Activated T-helper 2 cell treated with anti-CD3 and anti-CD28 coated beads, Interferon-gamma antibody, Interleukin-2, Interleukin-4, amounts not matched to agents 10 μg/mL and 5 μg/mL and 100 μg/mL, durations not matched to agents 14 hours and 24 hours and 36 hours (primary cell): ENCODE results near the gene TBCK. TPM values are rescaled to one million over a fixed set of nuclear protein-coding genes. Genes with fewer than 3 reads are reported as not detected.

Source experiments
- DNase-seq: peaks from one replicate; pipeline ENCODE4 v3.0.0; 2021; ENCODE audit warnings: low spot score
- H3K27ac Mint-ChIP-seq: one replicate; pipeline ENCODE4 v1.8.0; 2021; ENCODE audit warnings: mixed read lengths
- H3K27me3 Mint-ChIP-seq: one replicate; pipeline ENCODE4 v1.8.0; 2021; ENCODE audit warnings: low read depth, mixed read lengths
- H3K36me3 Mint-ChIP-seq: one replicate; pipeline ENCODE4 v1.8.0; 2021; ENCODE audit warnings: low read depth, mixed read lengths
- H3K4me1 Mint-ChIP-seq: one replicate; pipeline ENCODE4 v1.8.0; 2021; ENCODE audit warnings: low read depth, mixed read lengths
- H3K4me3 Mint-ChIP-seq: one replicate; pipeline ENCODE4 v1.8.0; 2021; ENCODE audit warnings: low read depth, mild to moderate bottlenecking, moderate library complexity, mixed read lengths
- H3K9me3 Mint-ChIP-seq: one replicate; pipeline ENCODE4 v1.8.0; 2021; ENCODE audit warnings: mixed read lengths
- intact Hi-C: fragments of 100-400 bp; cut with micrococcal nuclease; formaldehyde crosslinking; loops from one replicate; pipeline ENCODE4 v1.15.1; 2023
- total RNA-seq: library from RNA; stranded (reverse); gene quantifications from 2 replicates; pipeline ENCODE4 v1.2.3, GENCODE V29; 2022

TBCK gene
- total RNA-seq, 1 donor from 2014 or later: 29.8 TPM

GRCh38 chr4:106299977-106300376, 16.0 kb downstream of the TBCK start:
- H3K36me3 Mint-ChIP-seq: peaks cover 21% of the 10 kb centered on the region
- H3K4me1 Mint-ChIP-seq: no peaks in the 10 kb centered on the region
- no peaks in the 10 kb centered on the region for H3K27me3 Mint-ChIP-seq
- H3K4me3 Mint-ChIP-seq: no peak overlapping the region
- H3K27ac Mint-ChIP-seq: no peak overlapping the region
- DNase-seq: no peak
- no peaks in the 10 kb centered on the region for H3K9me3 Mint-ChIP-seq
- intact Hi-C loops: no loop called here

DNA sequence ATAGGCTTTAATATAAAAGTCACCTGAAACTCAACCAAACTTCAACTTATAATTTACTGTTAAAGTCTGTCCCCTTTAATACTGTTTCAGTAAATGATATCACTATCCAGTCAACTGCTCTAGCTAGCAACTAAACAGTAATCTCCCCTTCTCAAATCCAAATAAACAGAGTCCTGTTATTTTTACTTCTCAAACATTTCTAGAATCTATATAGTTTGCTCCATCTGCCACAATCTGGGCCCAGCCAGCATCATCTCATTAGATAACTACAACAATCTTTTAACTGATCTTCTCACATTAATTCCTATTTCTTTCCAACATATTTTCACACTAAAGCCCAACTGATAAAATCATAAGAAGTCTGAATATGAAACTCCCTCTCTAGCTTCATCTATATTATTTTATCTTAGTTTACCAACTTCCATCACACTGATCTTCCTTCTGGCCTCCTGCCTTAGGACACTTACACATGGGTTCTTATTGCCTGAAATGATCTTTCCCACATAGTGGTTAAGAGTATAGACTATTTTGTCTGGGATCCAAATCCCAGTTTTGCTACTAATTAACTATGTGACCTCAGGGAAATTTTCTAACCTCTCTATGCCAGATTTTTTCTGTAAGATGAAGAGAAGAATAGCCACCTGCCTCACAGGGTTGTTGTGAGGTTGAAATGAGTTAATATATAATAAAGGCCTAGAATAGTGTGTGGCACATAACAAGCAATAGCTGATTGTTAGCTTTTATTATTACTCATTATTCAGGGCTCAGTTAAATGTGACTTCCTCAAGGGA, 18.6 kb downstream of the TBCK start:
- no peak for DNase-seq
- Mint-ChIP-seq H3K27me3 (no peaks in the 10 kb centered on the region), H3K4me3 (no peak overlapping the region), H3K4me1 (no peaks in the 10 kb centered on the region), H3K9me3 (no peaks in the 10 kb centered on the region), H3K36me3 (peaks cover 25% of the 10 kb centered on the region), H3K27ac (no peak overlapping the region)
- intact Hi-C loops: no loop called here

DNA sequence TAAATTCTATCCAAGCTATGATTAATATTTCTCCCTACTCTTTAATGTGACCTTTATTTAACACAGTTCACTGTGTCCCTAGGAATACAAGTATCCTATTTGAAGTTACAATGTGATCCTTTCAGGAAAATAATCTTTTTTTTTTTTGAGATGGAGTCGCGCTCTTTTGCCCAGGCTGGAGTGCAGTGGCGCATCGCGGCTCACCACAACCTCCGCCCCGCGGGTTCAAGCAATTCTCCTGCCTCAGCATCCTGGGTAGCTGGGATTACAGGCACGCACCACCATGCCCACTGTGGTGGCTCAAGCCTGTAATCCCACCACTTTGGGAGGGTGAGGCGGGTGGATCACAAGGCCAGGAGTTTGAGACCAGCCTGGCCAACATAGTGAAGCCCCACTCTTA, 21.9 kb downstream of the TBCK start:
- Mint-ChIP-seq H3K27ac (no peak overlapping the region), H3K27me3 (no peaks in the 10 kb centered on the region), H3K9me3 (no peaks in the 10 kb centered on the region), H3K36me3 (peaks cover 20% of the 10 kb centered on the region), H3K4me1 (no peaks in the 10 kb centered on the region), H3K4me3 (no peak overlapping the region)
- intact Hi-C loops: no loop called here
- DNase-seq: no peak

DNA sequence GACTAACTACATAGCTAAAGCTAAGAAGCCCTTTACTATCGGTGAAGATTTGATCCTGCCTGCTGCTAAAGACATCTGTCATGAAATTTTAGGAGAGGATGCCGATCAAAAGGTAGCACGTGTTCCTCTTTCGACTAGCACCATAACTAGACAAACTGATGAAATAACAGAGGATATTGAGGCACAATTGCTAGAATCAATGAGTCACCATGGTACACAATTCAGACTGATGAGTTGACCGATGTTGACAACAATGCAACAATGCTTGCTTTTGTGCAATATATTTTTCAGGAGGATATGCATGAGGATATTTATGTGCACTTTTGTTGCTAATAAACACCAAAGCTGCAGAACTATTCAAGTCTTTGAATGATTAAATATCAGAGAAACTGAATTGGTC, 24.3 kb downstream of the TBCK start:
- Mint-ChIP-seq H3K9me3 (no peaks in the 10 kb centered on the region), H3K36me3 (peaks cover 23% of the 10 kb centered on the region), H3K27ac (no peak overlapping the region), H3K4me3 (no peak overlapping the region), H3K27me3 (no peaks in the 10 kb centered on the region), H3K4me1 (no peaks in the 10 kb centered on the region)
- intact Hi-C loops: no loop called here
- DNase-seq: no peak

DNA sequence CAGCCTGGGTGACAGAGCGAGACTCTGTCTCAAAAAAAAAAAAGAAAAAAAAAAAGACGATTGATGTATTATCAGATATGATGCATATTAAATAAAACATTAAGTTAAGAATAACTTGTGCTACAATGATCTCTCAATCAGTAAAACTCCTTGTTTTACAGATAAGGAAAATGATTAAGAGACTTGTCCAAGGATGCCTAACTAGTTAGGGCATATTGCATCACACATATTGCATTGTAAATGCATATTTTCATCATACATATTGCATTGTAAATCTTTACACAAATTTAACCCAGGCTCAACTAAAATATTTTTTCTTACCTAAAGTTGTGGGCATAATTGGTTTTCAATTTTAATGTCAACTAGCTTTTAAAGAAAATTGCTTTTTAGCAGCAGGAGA, 26.3 kb downstream of the TBCK start:
- no peak for DNase-seq
- Mint-ChIP-seq H3K4me3 (no peak overlapping the region), H3K27me3 (no peaks in the 10 kb centered on the region), H3K27ac (no peak overlapping the region), H3K4me1 (no peaks in the 10 kb centered on the region), H3K36me3 (peaks cover 14% of the 10 kb centered on the region), H3K9me3 (no peaks in the 10 kb centered on the region)
- intact Hi-C loops: no loop called here

GRCh38 chr4:106287353-106287969, 28.5 kb downstream of the TBCK start:
- intact Hi-C loops: no loop called here
- no peak overlapping the region for H3K27ac Mint-ChIP-seq

GRCh38 chr4:106286611-106287010, 29.4 kb downstream of the TBCK start:
- Mint-ChIP-seq H3K27ac (no peak overlapping the region), H3K36me3 (peaks cover 17% of the 10 kb centered on the region), H3K27me3 (no peaks in the 10 kb centered on the region), H3K9me3 (no peaks in the 10 kb centered on the region), H3K4me1 (no peaks in the 10 kb centered on the region), H3K4me3 (no peak overlapping the region)
- intact Hi-C loops: no loop called here
- no peak for DNase-seq

More at GRCh38 chr4:106287353-106287969, 28.5 kb downstream of the TBCK start:
- H3K36me3 Mint-ChIP-seq: peaks cover 12% of the 10 kb centered on the region
- DNase-seq: no peak
- H3K4me3 Mint-ChIP-seq: no peak overlapping the region
- no peaks in the 10 kb centered on the region for H3K9me3 Mint-ChIP-seq
- H3K27me3 Mint-ChIP-seq: no peaks in the 10 kb centered on the region
- no peaks in the 10 kb centered on the region for H3K4me1 Mint-ChIP-seq

- no peak overlapping the region for H3K27ac Mint-ChIP-seq
- no peaks in the 10 kb centered on the region for H3K27me3 Mint-ChIP-seq
Observed at GRCh38 chr4:106284227-106284626, 31.8 kb downstream of the TBCK start.

DNA sequence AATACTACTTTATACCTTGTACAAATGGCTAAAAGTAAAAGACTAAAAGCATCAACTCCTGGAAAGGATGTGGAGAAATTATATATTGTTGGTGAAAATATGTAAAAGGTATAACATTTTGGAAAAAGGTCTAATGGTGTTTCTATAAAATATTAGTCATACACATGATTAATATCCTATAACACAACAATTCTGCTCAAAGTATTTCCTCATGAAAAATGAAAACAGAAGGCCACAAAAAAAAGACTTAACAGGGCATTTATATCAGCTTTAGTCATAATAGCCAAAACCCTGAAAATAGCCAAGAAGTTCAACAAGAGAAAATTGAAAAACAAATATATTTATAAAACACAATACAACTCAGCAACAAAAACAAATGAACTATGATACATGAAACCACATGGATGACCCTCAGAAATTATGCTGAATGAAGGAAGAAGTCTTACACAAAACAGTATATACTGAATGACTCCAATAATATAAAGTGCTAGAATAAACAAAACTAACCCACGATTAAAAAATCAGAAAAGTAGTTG, 38.8 kb downstream of the TBCK start:
- Mint-ChIP-seq H3K27ac (no peak overlapping the region), H3K4me3 (no peak overlapping the region), H3K9me3 (no peaks in the 10 kb centered on the region), H3K4me1 (peaks cover 3% of the 10 kb centered on the region), H3K27me3 (no peaks in the 10 kb centered on the region), H3K36me3 (peaks cover 11% of the 10 kb centered on the region)
- no peak for DNase-seq
- intact Hi-C loops: no loop called here

More at GRCh38 chr4:106284227-106284626, 31.8 kb downstream of the TBCK start:
- no peaks in the 10 kb centered on the region for H3K4me1 Mint-ChIP-seq
- H3K36me3 Mint-ChIP-seq: peaks cover 17% of the 10 kb centered on the region
- intact Hi-C loops: no loop called here
- no peak overlapping the region for H3K4me3 Mint-ChIP-seq
- DNase-seq: no peak
- H3K9me3 Mint-ChIP-seq: no peaks in the 10 kb centered on the region

DNA sequence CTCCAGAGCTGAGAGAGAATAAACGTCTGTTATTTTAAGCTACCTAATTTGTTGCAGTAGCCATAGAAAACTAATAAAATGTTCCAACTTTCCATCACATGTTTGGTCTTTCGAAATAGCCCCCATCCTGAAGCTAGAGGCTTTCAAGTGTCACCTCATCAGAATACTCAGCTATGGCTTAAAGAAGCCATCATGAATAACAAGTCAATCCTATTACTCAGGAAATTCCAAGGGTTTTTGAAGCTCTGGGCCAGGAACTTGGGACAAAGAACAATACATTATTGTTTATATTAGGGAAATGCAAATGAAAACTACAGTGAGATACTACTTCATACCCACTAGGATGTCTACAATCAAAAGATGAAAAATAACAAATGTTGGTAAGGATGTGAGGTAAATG, 42.2 kb downstream of the TBCK start:
- Mint-ChIP-seq H3K27me3 (no peaks in the 10 kb centered on the region), H3K4me3 (no peak overlapping the region), H3K36me3 (peaks cover 5% of the 10 kb centered on the region), H3K27ac (no peak overlapping the region), H3K9me3 (no peaks in the 10 kb centered on the region), H3K4me1 (peaks cover 3% of the 10 kb centered on the region)
- DNase-seq: no peak
- intact Hi-C loops: no loop called here

DNA sequence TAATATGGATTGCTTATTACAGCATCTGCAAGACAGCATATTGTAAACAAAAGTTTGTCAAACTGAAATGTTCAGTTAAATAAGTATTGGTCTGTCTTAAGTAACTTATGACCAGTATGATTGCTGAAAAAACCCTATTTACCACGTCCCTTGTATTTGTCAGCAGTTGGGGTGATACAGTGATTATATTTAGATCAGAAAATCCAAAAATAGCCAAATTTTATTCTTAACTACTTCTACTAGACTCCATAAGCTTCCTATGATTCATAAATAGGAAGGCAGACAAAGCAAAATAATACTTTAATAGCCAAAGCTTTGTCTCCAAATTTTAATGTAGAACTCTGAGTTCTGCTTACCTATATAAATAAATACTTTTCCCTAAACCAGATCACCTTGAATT, 45.3 kb downstream of the TBCK start:
- no peaks in the 10 kb centered on the region for H3K27me3 Mint-ChIP-seq
- peaks cover 5% of the 10 kb centered on the region for H3K4me1 Mint-ChIP-seq
- intact Hi-C loops: no loop called here
- H3K36me3 Mint-ChIP-seq: peaks cover 5% of the 10 kb centered on the region
- H3K9me3 Mint-ChIP-seq: no peaks in the 10 kb centered on the region
- no peak for DNase-seq
- H3K27ac Mint-ChIP-seq: no peak overlapping the region
- H3K4me3 Mint-ChIP-seq: no peak overlapping the region

- Mint-ChIP-seq H3K4me3 (no peak overlapping the region), H3K27ac (no peak overlapping the region), H3K27me3 (no peaks in the 10 kb centered on the region), H3K36me3 (peaks cover 5% of the 10 kb centered on the region), H3K4me1 (peaks cover 5% of the 10 kb centered on the region), H3K9me3 (no peaks in the 10 kb centered on the region)
- intact Hi-C loops: loop anchor here (10.0 kb wide), 1 partner anchor 625 kb away; no protein-coding TSS in a partner anchor
- DNase-seq: no peak
Observed at GRCh38 chr4:106269711-106270110, 46.3 kb downstream of the TBCK start.

GRCh38 chr4:106268786-106269185, 47.2 kb downstream of the TBCK start:
- Mint-ChIP-seq H3K36me3 (no peaks in the 10 kb centered on the region), H3K9me3 (no peaks in the 10 kb centered on the region), H3K4me1 (peaks cover 2% of the 10 kb centered on the region), H3K27me3 (no peaks in the 10 kb centered on the region), H3K27ac (no peak overlapping the region), H3K4me3 (no peak overlapping the region)
- intact Hi-C loops: loop anchor here (10.0 kb wide), 1 partner anchor 626 kb away; no protein-coding TSS in a partner anchor
- no peak for DNase-seq
